Kidney capillary endothelial cell (primary cell): ENCODE results near the gene SPIRE2.
"Not testable (repeated sequence)": the region's sequence is repeated elsewhere in the genome, so short reads cannot be mapped to it uniquely, and the experiment has no call there.

Experiments
- DNase-seq: peaks from one replicate; pipeline ENCODE4 v3.0.0-alpha.2; 2018; ENCODE audit warnings: low spot score

The SPIRE2 gene

DNA sequence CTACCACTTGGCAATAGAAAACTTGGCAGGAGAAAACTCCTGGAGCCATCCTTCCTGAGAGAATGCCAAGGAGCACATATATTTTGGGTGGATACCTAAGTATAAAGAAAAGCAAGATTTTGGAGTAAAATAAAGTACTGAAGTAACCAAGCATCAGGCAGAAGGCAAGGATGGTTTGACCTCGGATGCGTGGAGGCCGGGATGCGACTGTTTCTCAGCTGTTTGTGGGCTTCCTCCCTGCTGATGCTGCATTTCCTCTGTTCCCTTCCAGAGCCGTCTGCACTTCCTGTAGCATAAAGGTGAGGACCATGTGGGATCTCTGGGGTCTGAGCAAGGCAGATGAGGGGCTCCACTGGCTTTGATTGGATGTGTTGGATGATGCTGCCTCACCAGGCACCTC is 39.6 kb downstream of the SPIRE2 start:
- no peak for DNase-seq

DNA sequence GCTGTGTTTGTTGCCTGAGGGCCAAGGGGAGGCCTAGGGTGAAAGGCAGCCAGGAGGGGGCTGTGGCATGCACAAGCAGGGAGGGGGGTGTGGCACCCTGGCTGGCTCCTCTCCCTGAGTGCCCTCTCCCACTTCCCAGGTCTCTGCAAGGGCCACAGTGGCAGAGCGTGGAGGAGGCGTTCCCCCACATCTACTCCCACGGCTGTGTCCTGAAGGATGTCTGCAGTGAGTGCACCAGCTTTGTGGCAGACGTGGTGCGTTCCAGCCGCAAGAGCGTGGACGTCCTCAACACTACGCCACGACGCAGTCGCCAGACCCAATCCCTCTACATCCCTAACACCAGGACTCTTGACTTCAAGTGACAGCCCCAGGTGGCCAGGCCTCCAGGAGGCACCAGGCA is 41.6 kb downstream of the SPIRE2 start:
- no peak for DNase-seq

DNA sequence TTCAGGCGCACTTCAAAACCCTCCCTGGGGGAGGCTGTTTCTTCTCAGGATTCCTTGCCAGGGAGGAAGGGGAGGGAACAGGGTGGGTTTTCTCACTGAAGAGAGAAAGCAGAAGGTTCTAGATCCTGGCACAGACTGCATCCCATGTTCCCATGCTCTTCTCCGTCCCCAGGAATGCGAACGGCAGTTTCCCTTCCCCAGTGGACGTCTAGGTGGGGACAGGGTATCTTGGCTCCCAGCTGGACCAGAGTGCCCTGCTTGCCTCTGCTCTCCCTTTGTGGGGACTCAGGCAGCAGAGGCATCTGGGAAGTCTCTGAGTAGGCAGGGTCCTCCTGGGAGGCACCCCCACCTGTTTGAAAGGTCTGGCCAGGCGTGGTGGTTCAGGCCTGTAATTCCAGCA is 42.2 kb downstream of the SPIRE2 start:
- DNase-seq = no peak

DNA sequence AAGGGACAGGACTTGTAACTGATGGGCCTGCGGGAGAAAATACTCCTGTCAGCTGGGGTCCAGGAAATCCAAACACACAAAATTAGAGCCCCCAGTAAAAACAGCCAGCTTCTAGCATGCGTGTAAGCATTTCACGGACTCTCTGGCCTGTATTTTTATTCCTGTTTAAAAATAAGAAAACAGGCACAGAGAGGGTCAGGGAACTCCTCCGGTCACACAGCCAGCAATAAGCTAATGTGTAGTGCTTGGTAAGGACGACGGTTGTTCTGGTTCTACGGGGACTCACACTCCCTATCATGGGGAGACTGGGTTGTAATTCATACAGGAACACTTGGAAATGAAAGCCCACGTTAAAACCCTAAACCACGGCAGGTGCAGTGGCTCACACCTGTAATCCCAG is 43.6 kb downstream of the SPIRE2 start:
- DNase-seq = no peak

DNA sequence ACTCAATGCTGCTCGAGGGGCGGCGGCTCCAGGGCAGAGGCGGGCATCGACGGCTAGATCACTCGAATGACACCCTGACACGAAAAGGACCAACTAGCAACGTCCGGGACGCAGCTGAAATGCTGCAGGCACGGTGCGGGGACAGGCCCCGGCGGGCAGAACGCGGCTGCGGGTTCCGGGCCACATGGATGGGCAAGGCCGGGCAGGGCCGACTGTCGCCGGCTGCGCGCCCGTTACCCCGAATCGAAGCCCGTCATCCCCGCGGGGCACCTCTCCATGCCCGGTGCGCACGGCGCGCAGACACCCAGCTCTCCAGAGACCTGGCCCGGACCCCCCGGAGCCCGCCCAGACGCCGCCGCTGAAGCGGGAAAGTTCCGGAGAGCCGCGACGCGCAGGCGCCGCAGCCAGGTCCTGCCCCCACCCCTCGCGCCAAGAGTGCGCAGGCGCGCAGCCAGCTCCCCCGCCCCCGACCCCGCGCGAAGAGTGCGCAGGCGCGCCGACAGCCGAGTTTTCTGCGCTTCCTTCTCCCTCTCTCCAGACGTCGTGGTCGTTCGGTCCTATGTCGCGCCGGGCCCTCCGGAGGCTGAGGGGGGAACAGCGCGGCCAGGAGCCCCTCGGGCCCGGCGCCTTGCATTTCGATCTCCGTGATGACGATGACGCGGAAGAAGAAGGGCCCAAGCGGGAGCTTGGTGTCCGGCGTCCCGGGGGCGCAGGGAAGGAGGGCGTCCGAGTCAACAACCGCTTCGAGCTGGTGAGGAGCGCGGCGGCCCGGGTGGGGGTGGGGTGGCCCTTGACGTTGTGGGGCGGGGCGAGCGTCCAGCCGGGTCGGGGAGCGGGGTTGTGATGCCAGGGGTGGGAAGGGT is 45.1 kb downstream of the SPIRE2 start, which contains the start of gene TCF25:
TSS of gene TCF25 (plus strand) at position 484 of the 863 bp plus-strand sequence. CDS start at position 560, 76 bp downstream.
- peak; percentile 78 for DNase-seq

DNA sequence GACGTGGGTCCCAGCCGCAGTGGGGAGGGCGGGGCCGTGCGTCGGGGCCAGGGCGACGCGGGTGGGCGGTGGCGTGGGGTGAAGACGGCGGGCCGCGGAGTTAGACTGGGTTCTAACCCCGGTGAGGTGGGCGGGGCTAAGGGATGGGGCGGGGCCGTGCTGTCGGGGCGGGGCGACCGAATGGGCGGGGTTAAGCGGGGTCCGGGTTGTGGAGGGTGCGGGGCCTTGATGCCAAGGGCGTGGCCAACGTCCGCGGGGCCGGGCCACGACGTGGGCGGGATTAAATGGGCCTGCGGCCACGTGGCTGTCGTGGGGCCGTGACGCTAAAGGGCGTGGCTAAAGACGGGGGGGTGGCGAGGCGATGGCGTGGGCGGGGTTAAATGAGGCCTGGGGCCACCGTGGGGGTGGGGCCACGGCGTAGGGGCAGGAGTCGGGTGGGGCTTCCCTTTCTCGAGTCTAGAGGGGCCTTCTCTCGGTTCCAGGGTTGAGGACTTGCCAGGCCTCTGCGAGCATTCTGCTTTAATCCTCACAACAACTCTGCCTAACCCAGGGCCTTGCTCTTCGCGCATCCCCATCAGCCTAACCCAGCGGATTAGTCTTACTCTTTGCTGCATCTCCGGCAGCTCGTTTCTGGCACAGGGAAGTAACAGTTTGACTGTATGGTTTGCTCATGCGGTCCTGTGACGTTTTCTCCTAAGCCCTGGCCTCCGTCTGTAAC is 45.9 kb downstream of the SPIRE2 start:
- DNase-seq = peak; percentile 90

DNA sequence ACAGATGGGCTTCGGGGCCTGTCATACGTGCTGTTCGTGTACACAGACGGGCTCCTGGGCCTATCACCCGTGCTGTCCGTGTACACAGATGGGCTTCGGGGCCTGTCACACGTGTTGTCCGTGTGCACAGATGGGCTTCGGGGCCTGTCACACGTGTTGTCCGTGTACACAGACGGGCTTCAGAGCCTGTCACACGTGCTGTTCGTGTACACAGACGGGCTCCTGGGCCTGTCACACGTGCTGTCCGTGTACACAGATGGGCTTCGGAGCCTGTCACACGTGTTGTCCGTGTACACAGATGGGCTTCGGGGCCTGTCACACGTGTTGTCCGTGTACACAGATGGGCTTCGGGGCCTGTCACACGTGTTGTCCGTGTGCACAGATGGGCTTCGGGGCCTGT is 50.8 kb downstream of the SPIRE2 start:
- not testable (repeated sequence) for DNase-seq

DNA sequence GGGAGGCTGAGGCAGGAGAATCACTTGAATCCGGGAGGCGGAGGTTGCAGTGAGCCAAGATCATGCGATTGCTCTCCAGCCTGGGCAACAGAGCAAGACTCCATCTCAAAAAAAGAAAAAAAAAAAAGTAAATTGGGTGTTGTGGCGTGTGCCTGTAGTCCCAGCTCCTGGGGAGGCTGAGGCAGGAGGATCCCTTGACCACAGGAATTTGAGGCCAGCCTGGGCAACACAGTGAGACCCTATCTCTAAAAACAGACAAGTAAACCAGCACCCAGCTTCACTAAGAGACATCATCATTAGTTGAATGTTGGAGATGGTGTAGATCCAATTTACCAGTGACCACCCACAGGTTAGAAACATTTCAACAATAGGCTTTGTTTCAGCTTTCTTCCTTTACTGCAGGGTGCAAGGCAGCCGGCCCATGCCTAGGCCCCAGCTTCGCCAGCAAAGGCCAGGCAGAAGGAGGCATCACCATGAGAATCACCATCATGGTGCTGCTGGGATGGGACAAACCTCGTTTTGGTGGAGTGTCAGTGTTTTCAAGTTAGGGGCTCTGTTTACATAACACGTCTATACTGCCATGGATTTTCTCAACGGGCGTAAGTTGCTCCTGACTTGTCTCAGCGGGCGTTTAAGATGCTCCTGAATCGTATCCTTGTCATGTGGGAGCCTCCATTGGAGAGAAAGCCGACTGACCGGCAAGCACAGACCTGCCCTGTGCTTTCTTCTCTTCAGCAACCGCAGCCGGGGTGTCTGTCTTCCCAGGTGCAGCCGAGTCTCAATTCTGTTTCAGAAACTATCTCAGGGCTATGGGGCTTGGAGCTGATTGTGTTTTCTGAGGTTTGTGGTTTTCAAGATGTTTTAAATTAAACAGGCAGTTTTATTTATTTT is 52.4 kb downstream of the SPIRE2 start:
- DNase-seq = no peak

DNA sequence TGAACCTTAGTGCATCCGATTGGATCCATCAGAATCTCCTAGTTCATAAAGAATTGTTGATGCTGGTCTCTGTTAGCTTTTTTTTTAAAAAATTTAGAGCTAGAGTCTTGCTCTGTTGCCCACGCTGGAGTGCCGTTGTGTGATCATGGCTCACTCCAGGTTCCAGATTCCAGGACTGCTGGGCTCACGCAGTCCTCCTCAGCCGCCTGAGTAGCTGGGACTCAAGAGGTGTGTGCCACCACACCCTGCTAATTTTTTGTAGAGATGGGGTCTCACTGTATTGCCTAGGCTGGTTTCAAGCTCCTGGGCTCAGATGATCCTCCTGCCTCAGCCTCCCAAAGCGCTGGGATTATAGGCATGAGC is 53.1 kb downstream of the SPIRE2 start:
- DNase-seq = no peak

DNA sequence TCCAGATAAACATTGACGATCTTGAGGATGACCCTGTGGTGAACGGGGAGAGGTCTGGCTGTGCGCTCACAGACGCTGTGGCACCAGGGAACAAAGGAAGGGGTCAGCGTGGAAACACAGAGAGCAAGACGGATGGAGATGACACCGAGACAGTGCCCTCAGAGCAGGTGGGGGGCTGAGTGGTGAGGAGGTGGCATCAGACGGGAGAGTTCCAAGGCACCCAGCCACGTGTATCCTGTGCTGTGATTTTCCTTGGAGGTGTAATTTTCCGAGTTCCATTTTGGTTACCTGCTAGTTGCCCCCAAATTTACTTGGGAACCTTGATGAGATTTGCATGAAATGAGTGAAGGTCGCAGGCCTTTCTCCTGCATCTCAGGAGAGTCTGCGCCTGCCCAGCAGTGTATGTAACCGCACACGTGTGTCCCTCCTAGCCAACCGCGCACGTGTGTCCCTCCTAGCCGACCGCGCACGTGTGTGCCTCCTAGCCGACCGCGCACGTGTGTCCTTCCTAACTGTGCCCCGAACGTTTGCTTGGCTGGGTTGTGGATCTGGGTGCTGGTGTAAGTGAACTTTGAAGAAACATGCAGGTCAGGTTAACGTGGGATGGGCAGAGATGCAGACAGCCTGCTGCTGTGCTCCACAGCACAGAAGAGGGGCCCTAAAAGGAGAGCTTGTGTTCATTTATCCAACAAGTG is 55.2 kb downstream of the SPIRE2 start:
- no peak for DNase-seq

DNA sequence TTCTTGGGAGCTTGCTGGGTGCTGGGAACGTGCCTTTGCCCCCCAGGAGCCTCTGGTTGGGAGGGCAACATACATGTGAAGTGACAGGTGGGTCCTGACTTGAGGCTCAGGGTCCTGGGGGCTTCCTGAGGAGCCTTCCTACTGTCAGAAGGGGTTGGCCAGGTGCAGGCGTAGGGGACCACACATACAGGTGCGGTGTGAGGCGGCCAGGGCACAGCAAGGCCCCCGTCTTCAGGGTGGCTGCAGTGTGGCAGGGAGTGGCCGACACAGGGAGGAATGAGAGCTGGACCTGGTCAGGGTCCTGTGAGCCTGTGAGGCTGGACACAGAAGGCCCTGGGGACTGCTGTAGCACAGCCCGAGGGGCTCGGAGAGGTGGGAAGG is 55.8 kb downstream of the SPIRE2 start:
- no peak for DNase-seq

DNA sequence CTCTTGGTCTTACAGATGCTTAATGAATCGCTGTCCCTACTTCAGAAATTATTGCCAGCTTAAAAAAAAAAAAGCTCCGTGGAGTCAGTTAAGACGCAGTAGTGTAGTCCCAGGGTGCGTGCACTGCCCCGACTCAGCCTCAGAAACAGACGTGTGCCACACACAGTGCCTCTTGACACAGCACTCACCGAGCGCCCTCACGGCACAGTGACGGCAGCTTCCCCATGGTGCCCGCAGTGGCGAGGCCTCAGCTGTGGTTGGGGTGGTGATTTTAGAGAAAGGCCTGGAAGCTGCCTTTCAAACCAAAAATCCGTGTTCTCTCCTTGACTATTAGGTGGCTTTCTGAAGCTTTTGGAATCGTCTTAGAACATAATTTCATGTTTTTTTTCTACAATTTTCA is 59.0 kb downstream of the SPIRE2 start:
- DNase-seq = no peak

DNA sequence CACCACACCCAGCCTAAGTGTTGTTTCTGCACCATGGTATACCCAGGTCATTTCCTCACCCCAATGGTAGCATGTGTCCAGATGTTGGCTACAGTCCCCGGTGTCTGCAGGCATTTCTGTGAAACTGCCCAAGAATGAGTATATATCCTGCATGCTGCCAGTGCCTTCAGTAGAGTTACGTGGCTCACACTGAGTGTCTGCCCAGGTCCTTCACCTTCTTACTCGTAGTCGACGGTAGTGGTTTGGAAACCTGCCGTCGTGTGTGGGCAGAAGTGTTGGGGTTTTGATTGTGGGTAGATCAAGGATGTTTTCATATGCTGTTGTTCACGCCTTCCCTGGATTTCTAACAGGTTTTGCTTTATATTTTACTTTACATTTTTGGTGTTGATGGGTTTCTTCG is 61.9 kb downstream of the SPIRE2 start:
- DNase-seq = no peak

DNA sequence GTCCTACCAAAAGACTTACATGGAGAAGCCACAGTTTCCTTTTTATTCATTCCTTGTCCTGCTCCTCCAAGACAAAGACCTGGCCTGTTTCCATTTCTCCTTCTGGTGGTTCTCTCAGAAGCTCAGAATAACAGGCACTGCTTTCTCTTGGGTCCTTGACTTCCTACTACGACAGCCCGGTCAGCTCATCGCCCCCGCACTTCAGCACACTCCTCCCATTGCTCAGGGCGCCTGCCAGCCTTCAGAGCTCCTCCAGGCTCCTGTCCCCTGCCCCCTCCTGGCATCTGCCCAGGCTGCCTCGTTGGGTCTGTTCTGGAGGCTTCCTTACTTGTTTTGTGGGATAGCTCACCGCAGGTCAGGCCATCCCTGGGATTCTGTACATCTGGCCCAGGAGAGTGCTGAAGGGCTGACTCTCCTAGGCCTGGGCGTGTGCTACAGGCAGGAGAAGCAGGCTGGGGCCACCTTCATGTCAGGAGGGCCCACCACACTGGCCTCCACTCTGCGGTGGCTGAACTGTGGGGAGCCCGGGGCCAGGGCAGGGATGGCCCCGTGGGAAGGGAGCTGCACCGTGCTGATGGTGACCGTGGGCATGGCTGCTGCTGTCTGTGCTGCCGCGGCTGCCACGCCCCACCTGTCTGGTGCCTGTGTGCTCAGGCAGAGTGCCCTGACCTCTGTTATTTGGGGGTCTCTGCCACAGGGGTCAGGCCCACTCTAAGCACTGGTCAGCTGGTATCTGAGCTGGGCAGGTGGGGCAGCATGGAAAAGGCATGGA is 62.8 kb downstream of the SPIRE2 start:
- DNase-seq = no peak

DNA sequence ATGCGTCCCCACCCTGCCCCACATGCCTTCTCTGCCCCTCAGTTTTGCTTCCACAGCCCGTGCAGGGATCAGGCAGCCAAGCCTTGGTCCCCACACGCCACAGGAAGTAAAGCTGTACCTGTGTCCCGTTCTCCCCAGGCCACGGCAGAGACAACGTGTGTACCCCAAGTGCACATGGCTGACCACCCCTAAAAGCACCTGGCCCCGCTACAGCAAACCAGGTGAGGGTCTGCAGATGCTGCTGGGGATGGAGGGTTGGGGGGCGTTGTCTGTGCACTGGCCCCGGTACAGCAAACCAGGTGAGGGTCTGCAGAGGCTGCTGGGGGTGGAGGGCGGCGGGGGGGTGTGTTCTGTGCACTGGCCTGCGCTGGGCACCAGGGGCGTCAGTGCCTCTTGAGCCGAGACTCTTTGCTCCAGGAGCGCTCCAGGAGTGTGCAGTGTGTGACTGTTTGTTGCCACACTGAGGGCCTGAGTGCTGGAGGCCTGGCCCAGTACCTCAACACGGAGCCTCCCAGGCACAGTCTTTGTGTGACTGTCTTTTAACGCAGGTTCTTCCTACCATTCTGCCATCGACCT is 63.9 kb downstream of the SPIRE2 start:
- no peak for DNase-seq

DNA sequence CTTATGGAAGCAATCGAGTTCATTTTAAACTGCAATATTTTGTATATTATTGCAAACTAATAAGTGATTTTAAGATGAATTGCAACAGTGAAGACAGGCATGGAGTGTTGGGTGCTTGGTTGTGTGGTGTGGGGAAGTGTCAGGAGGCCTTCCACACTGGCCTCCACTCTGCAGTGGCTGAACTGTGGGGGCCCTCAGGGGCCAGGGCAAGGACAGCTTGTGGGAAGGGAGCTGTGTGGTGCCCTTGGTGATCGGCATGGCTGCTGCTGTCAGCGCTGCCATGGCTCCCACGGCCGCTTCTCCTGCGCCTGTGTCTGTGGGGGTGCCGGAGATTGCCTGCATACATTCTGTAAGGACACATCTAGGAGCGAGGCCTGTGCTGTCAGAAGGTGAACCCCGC is 64.4 kb downstream of the SPIRE2 start:
- DNase-seq = no peak

DNA sequence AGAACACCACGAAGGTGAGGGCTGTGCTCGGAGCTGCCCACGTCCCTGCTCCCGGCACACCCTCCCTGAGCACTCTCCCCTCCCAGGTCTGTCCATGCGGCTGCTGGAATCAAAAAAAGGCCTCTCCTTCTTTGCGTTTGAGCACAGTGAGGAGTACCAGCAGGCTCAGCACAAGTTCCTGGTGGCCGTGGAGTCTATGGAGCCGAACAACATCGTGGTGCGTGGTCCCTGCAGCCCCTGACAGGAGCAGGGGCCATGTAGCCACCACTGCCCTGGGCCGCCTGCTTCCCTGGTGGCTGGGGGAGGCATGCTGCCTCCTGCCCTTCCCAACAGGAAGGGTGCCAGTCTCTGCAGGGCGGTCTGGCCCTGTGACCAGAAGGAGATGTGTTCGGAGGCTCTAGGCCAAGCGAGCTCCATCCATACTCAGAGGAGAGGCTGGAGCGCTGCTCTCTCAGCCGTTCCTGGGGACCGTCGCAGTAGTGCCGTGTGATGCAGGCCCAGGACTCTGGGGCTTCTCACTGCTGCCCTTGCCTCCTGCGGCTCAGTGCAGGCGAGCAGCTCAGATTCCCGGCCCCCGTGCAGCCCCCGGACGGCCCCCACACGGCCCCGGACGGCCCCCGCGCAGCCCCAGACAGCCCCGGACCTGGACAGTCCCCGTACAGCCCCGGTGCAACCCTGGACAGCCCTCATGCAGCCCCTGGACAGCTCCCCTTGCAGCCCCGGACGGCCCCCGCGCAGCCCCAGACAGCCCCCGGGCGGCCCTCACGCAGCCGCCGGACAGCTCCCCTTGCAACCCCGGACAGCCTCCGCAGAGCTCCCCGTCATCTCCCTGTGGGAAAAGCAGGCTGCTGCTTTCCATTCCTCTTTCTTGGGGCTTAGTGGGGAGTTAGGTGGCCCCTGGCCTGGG is 65.6 kb downstream of the SPIRE2 start:
- no peak for DNase-seq

DNA sequence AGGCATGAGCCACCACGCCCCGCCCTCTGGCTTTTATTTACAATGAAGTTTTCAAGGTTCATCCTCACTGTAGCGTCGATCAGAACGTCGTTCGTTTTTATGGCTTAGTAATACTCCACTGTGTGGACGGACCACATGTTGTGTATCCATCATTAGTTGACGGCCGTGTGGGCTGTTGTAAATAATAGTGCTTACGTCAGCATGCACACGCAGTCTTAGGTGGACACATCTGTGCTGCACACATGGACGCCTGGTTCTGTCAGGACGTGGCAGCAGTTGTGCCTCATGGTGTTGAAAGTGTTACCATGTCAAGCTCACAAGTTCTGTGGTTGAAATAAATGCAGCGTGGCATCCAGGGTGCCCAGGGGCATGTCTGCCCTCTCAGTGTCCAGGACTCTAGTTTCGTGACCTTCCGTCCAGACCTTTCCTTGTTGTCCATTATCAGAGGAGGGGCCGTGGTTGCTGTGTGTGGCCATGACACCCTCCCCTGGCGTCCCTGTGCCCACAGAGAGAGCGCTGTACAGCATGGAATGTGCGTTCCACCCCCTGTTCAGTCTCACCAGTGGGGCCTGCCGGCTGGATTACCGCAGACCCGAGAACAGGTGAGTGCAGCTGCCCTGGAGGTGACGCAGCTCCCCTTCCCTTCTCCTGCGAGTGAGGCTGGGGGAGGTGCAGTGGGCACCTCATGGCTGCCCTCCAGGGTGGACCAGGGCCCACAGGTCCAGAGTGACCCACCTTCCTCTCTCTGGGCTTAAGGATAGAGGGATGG is 67.4 kb downstream of the SPIRE2 start:
- DNase-seq = no peak

DNA sequence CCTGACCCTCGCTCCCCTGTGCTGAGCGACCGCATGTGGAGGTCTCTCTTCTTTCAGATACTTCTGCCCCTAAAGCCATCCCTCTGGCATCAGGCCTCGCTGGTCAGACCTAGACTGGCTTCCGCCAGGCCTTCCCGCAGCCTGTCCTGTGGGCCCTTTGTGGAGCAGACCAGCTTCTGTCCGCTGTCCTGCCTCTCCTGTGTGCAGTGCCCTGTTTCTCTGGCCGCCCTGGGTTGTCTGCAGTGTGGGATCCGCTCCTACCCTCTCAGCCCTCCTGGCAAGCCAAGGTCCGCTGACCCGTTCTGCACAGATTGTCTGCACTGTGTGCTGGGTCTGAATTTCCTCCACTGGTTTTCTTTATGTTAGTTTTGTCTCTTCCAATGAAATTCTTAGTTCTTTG is 68.9 kb downstream of the SPIRE2 start:
- no peak for DNase-seq
